CD4-positive, CD25-positive, alpha-beta regulatory T cell (primary cell): Measurements from ENCODE around the gene IL4R. TPM values are rescaled to one million over a fixed set of nuclear protein-coding genes. Genes with fewer than 3 reads are reported as not detected.

Source experiments
- ATAC-seq, 2 donors: fragments of 150-1000 bp; cut with Tn5 transposase; one replicate each; pipeline ENCODE4 v1.10.0; 2021; ENCODE audit warnings: low read depth in 2 of 2, moderate number of reproducible peaks in 2 of 2, moderate library complexity in 1 of 2
- DNase-seq, 3 donors: peaks; one replicate each; pipeline versions ENCODE4 v3.0.0 to v3.0.0-alpha.2; 2012 to 2022; ENCODE audit warnings: mixed read lengths in 1 of 3
- H3K27ac ChIP-seq: one replicate; pipeline ENCODE4 v1.7.0; 2013; ENCODE audit warnings: mild to moderate bottlenecking, low read length; ENCODE audit not compliant: insufficient read depth, poor library complexity, severe bottlenecking
- H3K27me3 ChIP-seq: one replicate; pipeline ENCODE4 v1.7.0; 2013; ENCODE audit warnings: low read length; ENCODE audit not compliant: control insufficient read depth, insufficient read depth
- H3K36me3 ChIP-seq: one replicate; pipeline ENCODE4 v1.7.0; 2013; ENCODE audit warnings: mild to moderate bottlenecking, low read length, moderate library complexity; ENCODE audit not compliant: control insufficient read depth, insufficient read depth
- H3K4me1 ChIP-seq: 2 replicates; pipeline ENCODE4 v1.7.0; 2013; ENCODE audit warnings: mild to moderate bottlenecking, low read length; ENCODE audit not compliant: insufficient read depth, control insufficient read depth, poor library complexity, severe bottlenecking
- H3K4me3 ChIP-seq: one replicate; pipeline ENCODE4 v1.7.0; 2013; ENCODE audit warnings: low read depth, mild to moderate bottlenecking, low read length, moderate library complexity
- H3K9me3 ChIP-seq, 2 experiments: 1 replicate in 1 of 2; 2 replicates in 1 of 2; pipeline ENCODE4 v1.7.0; 2013; ENCODE audit warnings: low read length in 2 of 2, mild to moderate bottlenecking in 1 of 2, moderate library complexity in 1 of 2; ENCODE audit not compliant: control insufficient read depth in 2 of 2
- H3K27ac Mint-ChIP-seq, 3 donors: one replicate each; pipeline ENCODE4 v1.8.0; 2020 to 2022; ENCODE audit warnings: mild to moderate bottlenecking in 3 of 3, mixed read lengths in 3 of 3, moderate library complexity in 2 of 3
- H3K27me3 Mint-ChIP-seq: one replicate; pipeline ENCODE4 v1.8.0; 2022; ENCODE audit warnings: mild to moderate bottlenecking, mixed read lengths
- H3K36me3 Mint-ChIP-seq: one replicate; pipeline ENCODE4 v1.8.0; 2020; ENCODE audit warnings: mixed read lengths
- H3K4me1 Mint-ChIP-seq, 4 donors: one replicate each; pipeline ENCODE4 v1.8.0; 2020 to 2022; ENCODE audit warnings: mixed read lengths in 4 of 4, mild to moderate bottlenecking in 1 of 4
- H3K4me3 Mint-ChIP-seq, 4 donors: one replicate each; pipeline ENCODE4 v1.8.0; 2020 to 2022; ENCODE audit warnings: mild to moderate bottlenecking in 4 of 4, mixed read lengths in 4 of 4, moderate library complexity in 3 of 4
- H3K9me3 Mint-ChIP-seq, 7 donors: one replicate each; pipeline ENCODE4 v1.8.0; 2020 to 2022; ENCODE audit warnings: mixed read lengths in 7 of 7, mild to moderate bottlenecking in 3 of 7, moderate library complexity in 2 of 7
- polyA plus RNA-seq, 4 donors: library from polyadenylated mRNA; unstranded; fragments of 300-500 nt; fragmentation: Illumina TruSeq; gene quantifications; one replicate each; pipeline ENCODE4 v1.2.3, GENCODE V29; 2021
- total RNA-seq: library from RNA; stranded (reverse); gene quantifications from one replicate; pipeline ENCODE4 v1.2.3, GENCODE V29; 2022

Gene IL4R
- total and polyA plus RNA-seq, 5 donors from 2014 or later = 21.2 to 160 (median 27.4) TPM

- DNase-seq = no peak
- H3K36me3 Mint-ChIP-seq = peaks cover 4% of the 10 kb centered on the region
- H3K4me3 ChIP-seq = no peak overlapping the region
- H3K9me3 Mint-ChIP-seq = peaks cover 0 to 7% (median 1%) of the 10 kb centered on the region in 7 donors
- H3K4me3 Mint-ChIP-seq = no peak overlapping the region
- no peaks in the 10 kb centered on the region for H3K27me3 Mint-ChIP-seq
- peaks cover 0 to 2% of the 10 kb centered on the region in 2 experiments for H3K9me3 ChIP-seq
- H3K27ac ChIP-seq = no peak overlapping the region
- ATAC-seq = no peak
- H3K4me1 ChIP-seq = peaks cover 20% of the 10 kb centered on the region
- H3K36me3 ChIP-seq = no peaks in the 10 kb centered on the region
- peak overlapping the region in 2 of 3 donors; percentile 62 to 72 for H3K27ac Mint-ChIP-seq
- H3K4me1 Mint-ChIP-seq = peaks cover 15 to 41% (median 30%) of the 10 kb centered on the region in 4 donors
- no peaks in the 10 kb centered on the region for H3K27me3 ChIP-seq
Measured at GRCh38 chr16:27381974-27382855, 68.4 kb downstream of the IL4R start.

GRCh38 chr16:27383556-27384243, 69.9 kb downstream of the IL4R start:
- H3K4me3 Mint-ChIP-seq = no peak overlapping the region
- no peak overlapping the region for H3K27ac Mint-ChIP-seq
- peaks cover 7% of the 10 kb centered on the region for H3K4me1 ChIP-seq

GRCh38 chr16:27384425-27384824, 70.7 kb downstream of the IL4R start:
- ATAC-seq (no peak), DNase-seq (no peak)
- H3K36me3 ChIP-seq = no peaks in the 10 kb centered on the region
- no peaks in the 10 kb centered on the region for H3K27me3 ChIP-seq
- peaks cover 0 to 2% of the 10 kb centered on the region in 2 experiments for H3K9me3 ChIP-seq
- Mint-ChIP-seq H3K4me1 (peaks cover 8 to 27% (median 16%) of the 10 kb centered on the region in 4 donors), H3K9me3 (peaks cover 0 to 7% (median 2%) of the 10 kb centered on the region in 7 donors), H3K36me3 (peaks cover 4% of the 10 kb centered on the region), H3K27me3 (no peaks in the 10 kb centered on the region), H3K27ac (peak overlapping the region in 1 of 3 donors; percentile 89), H3K4me3 (no peak overlapping the region)
- H3K4me1 ChIP-seq = no peaks in the 10 kb centered on the region
- no peak overlapping the region for H3K27ac ChIP-seq
- H3K4me3 ChIP-seq = no peak overlapping the region

More at GRCh38 chr16:27383556-27384243, 69.9 kb downstream of the IL4R start:
- no peak for DNase-seq
- Mint-ChIP-seq H3K9me3 (peaks cover 0 to 7% (median 1%) of the 10 kb centered on the region in 7 donors), H3K36me3 (peaks cover 4% of the 10 kb centered on the region), H3K27me3 (no peaks in the 10 kb centered on the region), H3K4me1 (peaks cover 8 to 32% (median 21%) of the 10 kb centered on the region in 4 donors)
- H3K27me3 ChIP-seq = no peaks in the 10 kb centered on the region
- H3K27ac ChIP-seq = no peak overlapping the region
- ATAC-seq = no peak
- H3K4me3 ChIP-seq = no peak overlapping the region
- no peaks in the 10 kb centered on the region for H3K36me3 ChIP-seq
- H3K9me3 ChIP-seq = peaks cover 0 to 2% of the 10 kb centered on the region in 2 experiments

- Mint-ChIP-seq H3K27me3 (no peaks in the 10 kb centered on the region), H3K36me3 (peaks cover 4% of the 10 kb centered on the region), H3K27ac (no peak overlapping the region), H3K4me1 (peaks cover 8 to 26% (median 14%) of the 10 kb centered on the region in 4 donors), H3K9me3 (peaks cover 0 to 9% (median 5%) of the 10 kb centered on the region in 7 donors), H3K4me3 (no peak overlapping the region)
- Histone ChIP-seq H3K27ac (no peak overlapping the region), H3K36me3 (no peaks in the 10 kb centered on the region), H3K4me3 (no peak overlapping the region), H3K9me3 (peaks cover 0 to 2% of the 10 kb centered on the region in 2 experiments), H3K27me3 (no peaks in the 10 kb centered on the region), H3K4me1 (no peaks in the 10 kb centered on the region)
- ATAC-seq (no peak), DNase-seq (no peak)
Measured at GRCh38 chr16:27385398-27385797, 71.6 kb downstream of the IL4R start.

- Mint-ChIP-seq H3K9me3 (peaks cover 0 to 9% (median 7%) of the 10 kb centered on the region in 7 donors), H3K27me3 (no peaks in the 10 kb centered on the region), H3K36me3 (peaks cover 4% of the 10 kb centered on the region), H3K4me1 (peaks cover 4 to 26% (median 11%) of the 10 kb centered on the region in 4 donors), H3K27ac (peak overlapping the region in 1 of 3 donors; percentile 52), H3K4me3 (no peak overlapping the region)
- no peaks in the 10 kb centered on the region for H3K36me3 ChIP-seq
- ATAC-seq (no peak), DNase-seq (no peak)
- peaks cover 0 to 2% of the 10 kb centered on the region in 2 experiments for H3K9me3 ChIP-seq
- no peak overlapping the region for H3K27ac ChIP-seq
- H3K27me3 ChIP-seq = no peaks in the 10 kb centered on the region
- no peaks in the 10 kb centered on the region for H3K4me1 ChIP-seq
- H3K4me3 ChIP-seq = no peak overlapping the region
Measured at GRCh38 chr16:27386674-27387073, 72.9 kb downstream of the IL4R start.

- DNase-seq (no peak), ATAC-seq (peak in 1 of 2 donors; percentile 40)
- peaks cover 6 to 16% (median 10%) of the 10 kb centered on the region in 4 donors for H3K4me1 Mint-ChIP-seq
- H3K4me3 Mint-ChIP-seq = no peak overlapping the region
- Histone ChIP-seq H3K36me3 (no peaks in the 10 kb centered on the region), H3K9me3 (peaks cover 2 to 8% of the 10 kb centered on the region in 2 experiments), H3K4me1 (no peaks in the 10 kb centered on the region), H3K4me3 (no peak overlapping the region), H3K27me3 (no peaks in the 10 kb centered on the region), H3K27ac (no peak overlapping the region)
- H3K36me3 Mint-ChIP-seq = peaks cover 4% of the 10 kb centered on the region
- peaks cover 0 to 13% (median 8%) of the 10 kb centered on the region in 7 donors for H3K9me3 Mint-ChIP-seq
- H3K27ac Mint-ChIP-seq = no peak overlapping the region
- no peaks in the 10 kb centered on the region for H3K27me3 Mint-ChIP-seq
Measured at GRCh38 chr16:27387724-27388123, 74.0 kb downstream of the IL4R start.

- Histone ChIP-seq H3K27ac (no peak overlapping the region), H3K4me1 (no peaks in the 10 kb centered on the region), H3K9me3 (peaks cover 4 to 7% of the 10 kb centered on the region in 2 experiments), H3K36me3 (no peaks in the 10 kb centered on the region), H3K27me3 (no peaks in the 10 kb centered on the region), H3K4me3 (no peak overlapping the region)
- Mint-ChIP-seq H3K27ac (peak overlapping the region in 1 of 3 donors; percentile 22), H3K4me1 (peaks cover 10 to 20% (median 11%) of the 10 kb centered on the region in 4 donors), H3K4me3 (no peak overlapping the region), H3K27me3 (no peaks in the 10 kb centered on the region), H3K9me3 (peaks cover under 1 to 14% (median 6%) of the 10 kb centered on the region in 7 donors), H3K36me3 (peaks cover 5% of the 10 kb centered on the region)
- ATAC-seq = no peak
- DNase-seq = no peak
Measured at GRCh38 chr16:27389272-27389961, 75.6 kb downstream of the IL4R start.
